ENCODE results near the gene SEZ6. TPM values are rescaled to one million over a fixed set of nuclear protein-coding genes. Genes with fewer than 3 reads are reported as not detected.

Gene SEZ6
- total RNA-seq, 3 donors from 2014 or later: not detected

DNA sequence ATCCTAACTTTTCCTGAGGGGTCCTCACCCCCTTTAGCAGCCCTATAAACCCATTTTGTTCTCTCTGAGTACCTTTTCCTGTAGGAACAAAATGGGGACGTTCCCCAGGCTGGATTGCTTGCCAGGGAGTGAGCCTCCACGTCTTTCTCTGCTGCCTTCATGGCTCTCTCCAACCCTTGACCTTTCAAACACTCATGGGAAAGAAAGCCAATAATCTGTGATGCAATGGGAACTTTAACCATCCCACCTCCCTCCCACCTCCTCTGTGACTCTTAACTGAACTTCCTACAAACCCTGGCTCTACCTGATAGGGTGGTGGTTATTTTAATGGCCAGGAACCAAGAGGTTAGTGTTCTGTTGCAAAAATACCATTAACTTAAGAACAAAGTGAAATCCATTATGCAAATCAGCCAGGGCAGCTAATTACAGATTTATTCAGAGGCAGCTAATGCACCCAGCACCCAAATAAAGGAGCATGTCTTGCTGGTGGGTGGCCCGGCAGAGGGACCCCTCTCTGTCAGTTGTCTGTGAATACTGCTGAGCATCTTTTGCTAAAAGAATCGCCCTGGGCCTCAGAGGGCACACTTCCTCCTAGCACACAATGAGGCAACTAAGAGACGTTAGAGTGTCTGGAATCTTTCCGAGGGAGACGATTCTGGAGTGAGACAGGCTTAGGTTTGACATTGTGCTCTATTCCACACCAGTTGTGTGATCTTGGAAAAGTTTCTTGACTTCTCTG is 40.1 kb upstream of the SEZ6 start:
- Histone ChIP-seq H3K36me3 (no peaks in the 10 kb centered on the region), H3K9me3 (no peaks in the 10 kb centered on the region), H3K4me1 (no peaks in the 10 kb centered on the region), H3K4me3 (no peak overlapping the region), H3K27ac (no peak overlapping the region), H3K27me3 (no peaks in the 10 kb centered on the region)
- intact Hi-C loops (cut with DNase I; ENCODE audit: low total_unique reads): no loop called here
- TF ChIP-seq POLR2A (IDR thresholded peaks at IDR 0.05) (no peak), POLR2AphosphoS5 (IDR thresholded peaks at IDR 0.05) (no peak)
- TF ChIP-seq, protein P1, sequence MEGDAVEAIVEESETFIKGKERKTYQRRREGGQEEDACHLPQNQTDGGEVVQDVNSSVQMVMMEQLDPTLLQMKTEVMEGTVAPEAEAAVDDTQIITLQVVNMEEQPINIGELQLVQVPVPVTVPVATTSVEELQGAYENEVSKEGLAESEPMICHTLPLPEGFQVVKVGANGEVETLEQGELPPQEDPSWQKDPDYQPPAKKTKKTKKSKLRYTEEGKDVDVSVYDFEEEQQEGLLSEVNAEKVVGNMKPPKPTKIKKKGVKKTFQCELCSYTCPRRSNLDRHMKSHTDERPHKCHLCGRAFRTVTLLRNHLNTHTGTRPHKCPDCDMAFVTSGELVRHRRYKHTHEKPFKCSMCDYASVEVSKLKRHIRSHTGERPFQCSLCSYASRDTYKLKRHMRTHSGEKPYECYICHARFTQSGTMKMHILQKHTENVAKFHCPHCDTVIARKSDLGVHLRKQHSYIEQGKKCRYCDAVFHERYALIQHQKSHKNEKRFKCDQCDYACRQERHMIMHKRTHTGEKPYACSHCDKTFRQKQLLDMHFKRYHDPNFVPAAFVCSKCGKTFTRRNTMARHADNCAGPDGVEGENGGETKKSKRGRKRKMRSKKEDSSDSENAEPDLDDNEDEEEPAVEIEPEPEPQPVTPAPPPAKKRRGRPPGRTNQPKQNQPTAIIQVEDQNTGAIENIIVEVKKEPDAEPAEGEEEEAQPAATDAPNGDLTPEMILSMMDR (IDR thresholded peaks at IDR 0.05): no peak
- no peak for DNase-seq (ENCODE audit: low spot score in 2 of 2)

- Histone ChIP-seq H3K9me3 (no peaks in the 10 kb centered on the region), H3K4me3 (no peak overlapping the region), H3K27me3 (no peaks in the 10 kb centered on the region), H3K4me1 (no peaks in the 10 kb centered on the region), H3K36me3 (no peaks in the 10 kb centered on the region), H3K27ac (no peak overlapping the region)
- intact Hi-C loops (cut with DNase I; ENCODE audit: low total_unique reads): no loop called here
- TF ChIP-seq, protein P1 (IDR thresholded peaks at IDR 0.05): no peak
- TF ChIP-seq POLR2AphosphoS5 (IDR thresholded peaks at IDR 0.05): no peak
- TF ChIP-seq POLR2A (IDR thresholded peaks at IDR 0.05): no peak
- no peak for DNase-seq (ENCODE audit: low spot score in 2 of 2)
Measured at GRCh38 chr17:29045026-29045425, 39.2 kb upstream of the SEZ6 start.

- H3K27me3 ChIP-seq: no peaks in the 10 kb centered on the region
- no peak overlapping the region for H3K4me3 ChIP-seq
- H3K36me3 ChIP-seq: no peaks in the 10 kb centered on the region
- DNase-seq (ENCODE audit: low spot score in 2 of 2): no peak
- no peak overlapping the region for H3K27ac ChIP-seq
- intact Hi-C loops (cut with DNase I; ENCODE audit: low total_unique reads): no loop called here
- no peaks in the 10 kb centered on the region for H3K4me1 ChIP-seq
- TF ChIP-seq POLR2AphosphoS5 (IDR thresholded peaks at IDR 0.05) (no peak), POLR2A (IDR thresholded peaks at IDR 0.05) (no peak)
- TF ChIP-seq, protein P1 (IDR thresholded peaks at IDR 0.05): no peak
- H3K9me3 ChIP-seq: no peaks in the 10 kb centered on the region
Measured at GRCh38 chr17:29043539-29044145, 37.8 kb upstream of the SEZ6 start.

DNA sequence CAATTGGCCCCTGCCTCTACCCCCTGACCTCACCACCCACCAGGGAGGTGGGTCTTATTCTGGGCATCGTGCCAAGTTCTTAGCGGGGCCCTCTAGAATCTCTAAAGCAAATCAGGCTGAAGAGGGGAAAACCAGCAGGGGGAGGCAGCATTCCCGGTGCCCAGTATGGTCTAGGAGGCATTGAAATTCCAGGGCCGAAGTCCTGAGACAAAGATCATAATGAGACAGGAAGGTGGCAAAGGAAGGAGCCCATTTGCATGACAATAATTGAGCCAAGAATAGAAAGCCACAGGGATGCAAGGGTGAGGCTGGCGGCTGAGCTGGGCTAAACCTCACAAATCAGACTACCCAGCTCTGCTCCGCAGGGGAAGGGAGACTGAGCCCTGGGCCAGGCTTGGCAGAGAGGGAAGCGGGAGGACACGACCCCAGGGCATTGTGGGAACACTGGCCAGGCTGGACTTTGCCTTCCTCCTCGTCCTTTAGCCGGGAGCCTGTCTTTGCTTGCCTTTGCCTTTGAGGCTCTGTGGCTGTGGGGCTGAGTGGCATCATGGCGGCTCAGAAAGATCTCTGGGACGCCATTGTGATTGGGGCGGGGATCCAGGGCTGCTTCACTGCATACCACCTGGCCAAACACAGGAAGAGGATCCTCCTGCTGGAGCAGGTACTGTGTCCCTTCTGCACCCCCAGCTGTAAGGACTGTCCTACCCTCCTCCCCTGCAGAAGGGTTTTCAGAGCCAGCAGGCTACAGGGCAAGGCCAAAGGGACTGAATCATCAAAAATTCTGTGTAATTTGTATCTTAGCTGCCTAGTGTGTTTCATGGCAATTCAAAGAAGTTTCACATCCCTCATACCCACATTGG is 37.1 kb upstream of the SEZ6 start, which contains the start of gene PIPOX:
TSS of gene PIPOX (plus strand) at position 463 of the 860 bp plus-strand sequence. CDS start at position 548, 85 bp downstream.
- Histone ChIP-seq H3K27me3 (no peaks in the 10 kb centered on the region), H3K4me3 (no peak within 1 kb of the TSS), H3K36me3 (no peaks in the 10 kb centered on the region), H3K9me3 (no peaks in the 10 kb centered on the region), H3K27ac (no peak within 1 kb of the TSS), H3K4me1 (no peaks in the 10 kb centered on the region)
- TF ChIP-seq, protein P1 (IDR thresholded peaks at IDR 0.05): no peak
- intact Hi-C loops (cut with DNase I; ENCODE audit: low total_unique reads): no loop called here
- DNase-seq (ENCODE audit: low spot score in 2 of 2): no peak

All from breast epithelium (tissue), 4 donors.